ENCODE measurements around the gene ATG7. TPM values are rescaled to one million over a fixed set of nuclear protein-coding genes. Genes with fewer than 3 reads are reported as not detected.

ATG7 gene
- total RNA-seq, 1 donor from 2014 or later = 45.2 TPM

GRCh38 chr3:11606865-11607440 is 334.8 kb downstream of the ATG7 start:
- DNase-seq (ENCODE audit: low spot score) = no peak
- H3K4me1 Mint-ChIP-seq (ENCODE audit: low read depth) = peaks cover 53% of the 10 kb centered on the region
- no peaks in the 10 kb centered on the region for H3K9me3 Mint-ChIP-seq
- peaks cover 47% of the 10 kb centered on the region for H3K36me3 Mint-ChIP-seq (ENCODE audit: low read depth)
- H3K27me3 Mint-ChIP-seq (ENCODE audit: low read depth) = no peaks in the 10 kb centered on the region
- H3K27ac Mint-ChIP-seq = peak overlapping the region; percentile 8
- H3K4me3 Mint-ChIP-seq (ENCODE audit: low read depth) = no peak overlapping the region
- intact Hi-C loops (cut with micrococcal nuclease) = loop anchor here (2.0 to 5.0 kb wide), 2 partner anchors 20 to 35 kb away; partner anchors contain the start of gene VGLL4

Other genes starting within 250 kb of the ATG7 start
- gene HRH1, start 117.9 kb upstream of the ATG7 start, total RNA-seq = 0.99 and 1.3 TPM in 2 replicates

Measured in activated T-helper 2 cell treated with anti-CD3 and anti-CD28 coated beads, Interferon-gamma antibody, Interleukin-2, Interleukin-4, amounts not matched to agents 10 μg/mL and 5 μg/mL and 100 μg/mL, durations not matched to agents 14 hours and 24 hours and 36 hours (primary cell).